ENCODE results near the gene PRKCG.

The PRKCG gene

GRCh38 chr19:53871454-53871853 is 10.5 kb upstream of the PRKCG start:
- no peak for DNase-seq (ENCODE audit: low read depth, low spot score)

- no peak for DNase-seq (ENCODE audit: low read depth, low spot score)
Measured at GRCh38 chr19:53872762-53873161, 9.2 kb upstream of the PRKCG start.

- DNase-seq (ENCODE audit: low read depth, low spot score) = no peak
Measured at GRCh38 chr19:53873773-53874605, 8.0 kb upstream of the PRKCG start.

- no peak for DNase-seq (ENCODE audit: low read depth, low spot score)
Measured at GRCh38 chr19:53874606-53874990, 7.4 kb upstream of the PRKCG start.

GRCh38 chr19:53875602-53876325 is 6.2 kb upstream of the PRKCG start:
- DNase-seq (ENCODE audit: low read depth, low spot score) = no peak

GRCh38 chr19:53876651-53877224 is 5.3 kb upstream of the PRKCG start:
- no peak for DNase-seq (ENCODE audit: low read depth, low spot score)

- DNase-seq (ENCODE audit: low read depth, low spot score) = no peak
Measured at GRCh38 chr19:53877361-53877766, 4.6 kb upstream of the PRKCG start.

GRCh38 chr19:53878776-53879139 is 3.2 kb upstream of the PRKCG start:
- DNase-seq (ENCODE audit: low read depth, low spot score) = no peak

GRCh38 chr19:53879140-53880081 is 2.6 kb upstream of the PRKCG start:
- peak; percentile 61 for DNase-seq (ENCODE audit: low read depth, low spot score)

- DNase-seq (ENCODE audit: low read depth, low spot score) = no peak
Measured at GRCh38 chr19:53880711-53881481, 1.1 kb upstream of the PRKCG start.

- no peak for DNase-seq (ENCODE audit: low read depth, low spot score)
Measured at GRCh38 chr19:53882391-53883050, 524 bp downstream of the PRKCG start.

- no peak for DNase-seq (ENCODE audit: low read depth, low spot score)
Measured at GRCh38 chr19:53883231-53883661, 1.2 kb downstream of the PRKCG start.

GRCh38 chr19:53883741-53884140 is 1.7 kb downstream of the PRKCG start:
- no peak for DNase-seq (ENCODE audit: low read depth, low spot score)

- DNase-seq (ENCODE audit: low read depth, low spot score) = no peak
Measured at GRCh38 chr19:53884256-53884655, 2.3 kb downstream of the PRKCG start.

GRCh38 chr19:53885036-53885435 is 3.0 kb downstream of the PRKCG start:
- DNase-seq (ENCODE audit: low read depth, low spot score) = no peak

GRCh38 chr19:53892301-53892980 is 10.4 kb downstream of the PRKCG start:
- DNase-seq (ENCODE audit: low read depth, low spot score) = no peak

GRCh38 chr19:53892981-53893325 is 11.0 kb downstream of the PRKCG start:
- DNase-seq (ENCODE audit: low read depth, low spot score) = no peak

GRCh38 chr19:53894707-53895106 is 12.7 kb downstream of the PRKCG start:
- DNase-seq (ENCODE audit: low read depth, low spot score) = no peak

- no peak for DNase-seq (ENCODE audit: low read depth, low spot score)
Measured at GRCh38 chr19:53896682-53897081, 14.7 kb downstream of the PRKCG start.

GRCh38 chr19:53897459-53897858 is 15.5 kb downstream of the PRKCG start:
- DNase-seq (ENCODE audit: low read depth, low spot score) = no peak

Measured in activated naive CD8-positive, alpha-beta T cell treated with anti-CD3 and anti-CD28 coated beads, Interleukin-2, amount 50 U/mL, for 16 hours (primary cell).